ENCODE data around the gene TAAR1. TPM values are rescaled to one million over a fixed set of nuclear protein-coding genes. Genes with fewer than 3 reads are reported as not detected.
"Not testable (repeated sequence)": the region's sequence is repeated elsewhere in the genome, so short reads cannot be mapped to it uniquely, and the experiment has no call there.

The TAAR1 gene
- total RNA-seq, 1 donor from 2014 or later, result not detected

DNA sequence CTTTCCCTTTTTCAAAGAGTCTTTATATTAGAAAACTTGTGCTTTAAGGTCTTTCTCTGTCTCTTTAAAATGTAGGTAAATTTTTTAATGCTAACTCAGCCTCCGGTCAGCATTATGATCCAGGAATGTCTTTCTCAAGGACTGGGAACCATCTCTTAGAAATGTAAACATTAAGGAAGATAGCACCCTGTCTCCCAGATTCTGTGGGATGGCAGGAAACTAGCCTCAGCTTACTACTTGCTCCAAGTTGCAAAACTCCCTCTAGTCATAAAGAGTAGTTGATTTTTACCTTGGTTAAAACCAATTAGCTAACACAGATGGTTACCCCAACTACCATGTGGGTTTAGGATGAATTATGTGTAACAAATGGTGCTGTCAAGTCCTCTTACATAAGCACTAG is 4.7 kb upstream of the TAAR1 start:
- no peak for DNase-seq (ENCODE audit: low read depth)
- TF ChIP-seq, protein P1, sequence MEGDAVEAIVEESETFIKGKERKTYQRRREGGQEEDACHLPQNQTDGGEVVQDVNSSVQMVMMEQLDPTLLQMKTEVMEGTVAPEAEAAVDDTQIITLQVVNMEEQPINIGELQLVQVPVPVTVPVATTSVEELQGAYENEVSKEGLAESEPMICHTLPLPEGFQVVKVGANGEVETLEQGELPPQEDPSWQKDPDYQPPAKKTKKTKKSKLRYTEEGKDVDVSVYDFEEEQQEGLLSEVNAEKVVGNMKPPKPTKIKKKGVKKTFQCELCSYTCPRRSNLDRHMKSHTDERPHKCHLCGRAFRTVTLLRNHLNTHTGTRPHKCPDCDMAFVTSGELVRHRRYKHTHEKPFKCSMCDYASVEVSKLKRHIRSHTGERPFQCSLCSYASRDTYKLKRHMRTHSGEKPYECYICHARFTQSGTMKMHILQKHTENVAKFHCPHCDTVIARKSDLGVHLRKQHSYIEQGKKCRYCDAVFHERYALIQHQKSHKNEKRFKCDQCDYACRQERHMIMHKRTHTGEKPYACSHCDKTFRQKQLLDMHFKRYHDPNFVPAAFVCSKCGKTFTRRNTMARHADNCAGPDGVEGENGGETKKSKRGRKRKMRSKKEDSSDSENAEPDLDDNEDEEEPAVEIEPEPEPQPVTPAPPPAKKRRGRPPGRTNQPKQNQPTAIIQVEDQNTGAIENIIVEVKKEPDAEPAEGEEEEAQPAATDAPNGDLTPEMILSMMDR (conservative IDR thresholded peaks at IDR 0.05; ENCODE audit: low read depth, low read length), result no peak
- H3K4me3 ChIP-seq (ENCODE audit: low read depth, low read length), result no peak overlapping the region

DNA sequence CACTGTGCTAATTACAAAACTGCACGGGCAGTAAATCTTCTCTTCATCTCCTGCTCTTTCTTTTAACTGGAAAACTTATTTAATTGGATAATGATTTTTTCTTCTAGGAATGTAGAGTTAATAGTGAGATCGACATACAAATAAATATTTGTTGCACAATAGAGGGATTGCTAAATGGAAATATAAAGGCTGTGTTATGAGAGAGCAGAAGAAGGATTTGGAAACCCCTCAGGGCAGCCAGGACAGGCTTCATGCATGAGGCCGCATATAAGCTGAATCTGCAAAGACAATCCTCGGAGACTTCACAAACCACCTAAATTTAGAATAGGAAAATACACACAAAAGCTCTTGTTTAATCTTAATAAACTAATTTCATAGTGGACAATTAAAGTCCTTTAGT is 2.9 kb upstream of the TAAR1 start:
- DNase-seq (ENCODE audit: low read depth), result no peak
- TF ChIP-seq, protein P1 (conservative IDR thresholded peaks at IDR 0.05; ENCODE audit: low read depth, low read length), result no peak
- H3K4me3 ChIP-seq (ENCODE audit: low read depth, low read length), result no peak overlapping the region

DNA sequence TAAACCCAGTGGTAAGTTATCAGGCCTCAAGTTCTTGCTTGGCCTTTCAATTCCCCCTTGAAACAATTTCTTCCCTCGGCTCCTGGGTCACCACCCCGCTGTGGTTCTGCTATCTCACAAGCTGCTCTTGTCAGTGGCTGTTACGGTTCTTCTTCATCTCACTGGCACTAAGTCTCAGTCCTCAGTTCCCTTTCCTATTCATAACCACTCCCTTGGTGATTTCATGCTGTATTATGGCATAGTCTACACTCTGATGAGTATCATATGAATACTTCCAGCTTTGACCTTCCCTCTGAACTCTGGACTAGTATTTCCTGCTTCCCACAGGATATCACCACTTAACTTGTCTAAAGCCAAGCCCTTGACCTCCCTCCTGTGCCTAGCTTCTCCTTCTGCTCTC is 7.9 kb downstream of the TAAR1 start:
- no peak overlapping the region for H3K4me3 ChIP-seq (ENCODE audit: low read depth, low read length)
- TF ChIP-seq, protein P1 (conservative IDR thresholded peaks at IDR 0.05; ENCODE audit: low read depth, low read length), result no peak
- no peak for DNase-seq (ENCODE audit: low read depth)

DNA sequence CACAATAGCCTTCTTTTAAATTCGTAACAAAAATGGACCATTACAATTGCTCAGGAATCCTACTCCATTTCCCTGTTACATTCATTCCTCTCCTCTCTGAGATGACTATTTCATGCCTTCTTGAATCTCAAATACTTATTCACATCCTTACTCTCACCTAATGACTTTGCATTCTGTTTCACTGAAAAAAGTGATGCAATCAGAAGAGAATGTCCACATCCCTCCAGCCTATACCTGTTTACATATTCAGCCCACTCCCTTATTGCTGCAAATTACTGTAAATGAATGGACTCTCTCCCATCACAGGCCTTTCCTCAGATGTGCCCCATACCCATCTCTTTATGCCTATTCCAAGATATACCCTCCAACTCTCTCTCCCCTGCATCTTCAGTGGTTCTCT is 8.6 kb downstream of the TAAR1 start:
- TF ChIP-seq, protein P1 (conservative IDR thresholded peaks at IDR 0.05; ENCODE audit: low read depth, low read length), result no peak
- no peak for DNase-seq (ENCODE audit: low read depth)

DNA sequence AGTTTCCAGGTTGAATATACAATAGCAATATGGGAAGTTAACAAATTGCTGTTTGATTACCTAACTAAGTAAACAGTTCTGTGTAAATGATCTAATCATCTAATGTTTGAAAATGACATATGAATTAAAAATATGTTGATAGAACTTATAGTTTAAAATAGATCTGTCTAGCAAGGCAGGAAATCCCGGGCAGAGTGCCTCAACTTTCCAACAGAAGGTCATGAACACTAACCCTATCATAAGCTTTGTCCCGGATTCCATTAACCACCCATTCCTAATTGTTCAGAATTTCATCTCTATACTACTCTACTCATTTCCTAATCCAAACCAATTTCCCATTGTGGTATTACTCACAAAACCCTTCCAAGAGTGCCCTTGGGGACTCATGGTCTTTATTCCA is 10.2 kb downstream of the TAAR1 start:
- no peak overlapping the region for H3K4me3 ChIP-seq (ENCODE audit: low read depth, low read length)
- TF ChIP-seq, protein P1 (conservative IDR thresholded peaks at IDR 0.05; ENCODE audit: low read depth, low read length), result no peak
- no peak for DNase-seq (ENCODE audit: low read depth)

More for the DNA sequence above, 8.6 kb downstream of the TAAR1 start:
- H3K4me3 ChIP-seq (ENCODE audit: low read depth, low read length), result no peak overlapping the region

DNA sequence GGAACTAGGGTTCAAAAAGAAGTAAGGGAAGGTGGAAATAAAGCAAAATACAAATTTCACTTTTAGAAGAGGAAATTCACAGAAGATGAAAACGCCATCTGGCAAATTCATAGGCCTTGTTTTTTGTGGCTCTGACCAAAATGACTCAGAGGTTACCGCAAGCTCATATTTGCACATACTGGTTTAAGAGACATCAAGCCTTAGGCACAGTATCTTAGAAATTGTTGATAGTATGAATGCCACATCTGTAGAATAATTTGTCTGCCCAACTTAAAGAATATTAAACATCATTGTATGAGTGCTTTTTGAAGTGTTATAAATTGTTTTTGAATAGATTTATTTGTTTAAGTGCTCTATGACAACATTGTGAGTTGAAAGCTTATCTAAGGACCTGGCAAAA is 10.6 kb downstream of the TAAR1 start:
- no peak overlapping the region for H3K4me3 ChIP-seq (ENCODE audit: low read depth, low read length)
- no peak for DNase-seq (ENCODE audit: low read depth)
- TF ChIP-seq, protein P1 (conservative IDR thresholded peaks at IDR 0.05; ENCODE audit: low read depth, low read length), result no peak

DNA sequence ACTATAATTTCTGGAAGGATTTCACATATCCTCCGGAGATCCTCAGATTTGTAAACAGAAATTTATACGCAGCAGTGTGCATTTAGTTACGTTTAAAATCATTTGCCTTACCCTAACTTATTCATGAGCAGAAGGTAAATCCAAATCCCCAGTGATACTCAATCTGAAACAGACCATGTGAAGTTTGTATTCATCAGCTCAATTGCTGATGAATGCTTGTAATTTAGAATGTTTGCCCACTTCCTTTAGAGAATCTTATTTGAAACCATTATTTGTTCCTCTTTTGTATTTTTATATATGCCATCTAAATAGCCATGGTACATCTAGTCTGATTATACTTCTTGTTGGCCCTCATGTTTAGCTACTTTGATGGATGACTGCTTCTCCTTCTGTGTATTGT is 15.4 kb downstream of the TAAR1 start:
- TF ChIP-seq, protein P1 (conservative IDR thresholded peaks at IDR 0.05; ENCODE audit: low read depth, low read length), result no peak
- no peak for DNase-seq (ENCODE audit: low read depth)
- H3K4me3 ChIP-seq (ENCODE audit: low read depth, low read length), result no peak overlapping the region

DNA sequence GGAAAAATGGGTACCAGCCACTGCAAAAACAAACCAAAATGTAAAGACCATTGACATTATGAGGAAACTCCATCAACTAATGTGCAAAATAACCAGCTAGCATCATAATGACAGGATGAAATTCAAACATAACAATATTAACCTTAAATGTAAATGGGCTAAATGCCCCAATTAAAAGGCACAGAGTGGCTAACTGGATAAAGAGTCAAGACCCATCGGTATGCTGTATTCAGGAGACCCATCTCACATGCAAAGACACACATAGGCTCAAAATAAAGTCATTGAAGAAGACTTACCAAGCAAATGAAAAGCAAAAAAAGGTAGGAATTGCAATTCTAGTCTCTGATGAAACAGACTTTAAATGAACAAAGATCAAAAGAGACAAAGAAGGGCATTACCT is 21.8 kb downstream of the TAAR1 start:
- not testable (repeated sequence) for DNase-seq (ENCODE audit: low read depth)

DNA sequence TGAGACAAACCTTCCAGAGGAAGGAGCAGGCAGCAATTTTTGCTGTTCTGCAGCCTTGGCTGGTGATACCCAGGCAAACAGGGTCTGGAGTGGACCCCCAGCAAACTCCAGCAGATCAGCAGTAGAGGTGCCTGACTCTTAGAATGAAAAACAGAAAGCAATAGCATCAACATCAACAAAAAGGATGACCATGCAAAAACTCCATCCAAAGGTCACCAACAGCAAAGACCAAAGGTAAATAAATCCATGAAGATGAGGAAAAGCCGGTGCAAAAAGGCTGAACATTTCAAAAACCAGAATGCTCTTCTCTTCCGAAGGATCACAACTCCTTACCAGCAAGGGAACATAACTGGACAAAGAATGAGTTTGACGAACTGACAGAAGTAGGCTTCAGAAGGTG is 23.1 kb downstream of the TAAR1 start:
- not testable (repeated sequence) for H3K4me3 ChIP-seq (ENCODE audit: low read depth, low read length); DNase-seq (ENCODE audit: low read depth)

More for the DNA sequence above, 21.8 kb downstream of the TAAR1 start:
- H3K4me3 ChIP-seq (ENCODE audit: low read depth, low read length), result not testable (repeated sequence)

DNA sequence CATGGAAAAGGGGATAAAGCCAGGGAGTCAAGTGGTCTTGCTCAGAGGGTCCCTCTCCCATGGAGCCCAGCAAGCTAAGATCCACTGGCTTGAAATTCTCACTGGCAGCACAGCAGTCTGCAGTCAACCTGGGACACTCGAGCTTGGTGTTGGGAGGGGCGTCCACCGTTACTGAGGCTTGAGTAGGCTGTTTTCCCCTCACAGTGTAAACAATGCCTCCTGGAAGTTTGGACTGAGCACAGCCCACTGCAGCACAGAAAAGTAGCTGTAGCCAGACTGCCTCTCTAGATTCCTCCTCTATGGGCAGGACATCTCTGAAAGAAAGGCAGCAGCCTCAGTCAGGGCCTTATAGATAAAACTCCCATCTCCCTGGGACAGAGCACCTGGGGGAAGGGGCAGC is 23.7 kb downstream of the TAAR1 start:
- DNase-seq (ENCODE audit: low read depth); H3K4me3 ChIP-seq (ENCODE audit: low read depth, low read length): not testable (repeated sequence)
